ENCODE measurements around the gene NTRK3.

GRCh38 chr15:88002706-88003105, 253.8 kb downstream of the NTRK3 start:
- TF ChIP-seq CTCF (optimal IDR thresholded peaks at IDR 0.05 in 1 of 3, IDR thresholded peaks at IDR 0.05 in 1 of 3, conservative IDR thresholded peaks at IDR 0.05 in 1 of 3; ENCODE audit: extremely low read depth in 1 of 3, insufficient read depth in 2 of 3, low read length in 3 of 3) (no peak), EZH2 (IDR thresholded peaks at IDR 0.05; ENCODE audit: low read length) (no peak)
